SH-SY5Y (cell line): ENCODE data around the gene TMSB4X.

Source experiments
- GATA2 ChIP-seq: IDR thresholded peaks from 2 replicates; pipeline ENCODE4 v1.6.1; 2011; ENCODE audit warnings: mild to moderate bottlenecking, low read depth, low read length
- GATA3 ChIP-seq: IDR thresholded peaks from 2 replicates; pipeline ENCODE4 v1.6.1; 2011; ENCODE audit warnings: low read depth, mild to moderate bottlenecking, low read length, moderate library complexity

GRCh38 chrX:12992544-12993118 lies 17.7 kb downstream of the TMSB4X start:
- TF ChIP-seq GATA2 = no peak
- TF ChIP-seq GATA3 = no peak
